Effector CD8-positive, alpha-beta T cell (primary cell): ENCODE measurements around the gene ANKRD28.
"Not testable (repeated sequence)": the region's sequence is repeated elsewhere in the genome, so short reads cannot be mapped to it uniquely, and the experiment has no call there.

Experiments
- DNase-seq: peaks from one replicate; lab custom pipeline; 2025; lab: John Stamatoyannopoulos, UW

ANKRD28 gene

DNA sequence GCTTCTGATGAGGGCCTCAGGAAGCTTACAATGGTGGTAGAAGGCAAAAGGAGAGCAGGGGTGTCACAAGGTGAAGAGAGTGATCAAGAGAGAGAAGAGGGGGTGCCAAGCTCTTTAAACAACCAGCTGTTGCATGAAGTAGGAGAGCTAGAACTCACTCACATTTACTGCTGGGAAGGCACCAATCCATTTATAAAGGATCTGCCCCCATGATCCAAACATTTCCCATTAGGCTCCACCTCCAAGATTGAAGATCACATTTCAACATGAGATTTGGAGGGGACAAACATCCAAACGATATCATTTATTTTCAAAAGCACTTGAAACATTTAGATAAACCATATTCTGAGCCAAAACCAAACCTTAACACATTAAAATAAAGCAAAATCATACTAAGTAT is 26.3 kb downstream of the ANKRD28 start:
- no peak for DNase-seq

DNA sequence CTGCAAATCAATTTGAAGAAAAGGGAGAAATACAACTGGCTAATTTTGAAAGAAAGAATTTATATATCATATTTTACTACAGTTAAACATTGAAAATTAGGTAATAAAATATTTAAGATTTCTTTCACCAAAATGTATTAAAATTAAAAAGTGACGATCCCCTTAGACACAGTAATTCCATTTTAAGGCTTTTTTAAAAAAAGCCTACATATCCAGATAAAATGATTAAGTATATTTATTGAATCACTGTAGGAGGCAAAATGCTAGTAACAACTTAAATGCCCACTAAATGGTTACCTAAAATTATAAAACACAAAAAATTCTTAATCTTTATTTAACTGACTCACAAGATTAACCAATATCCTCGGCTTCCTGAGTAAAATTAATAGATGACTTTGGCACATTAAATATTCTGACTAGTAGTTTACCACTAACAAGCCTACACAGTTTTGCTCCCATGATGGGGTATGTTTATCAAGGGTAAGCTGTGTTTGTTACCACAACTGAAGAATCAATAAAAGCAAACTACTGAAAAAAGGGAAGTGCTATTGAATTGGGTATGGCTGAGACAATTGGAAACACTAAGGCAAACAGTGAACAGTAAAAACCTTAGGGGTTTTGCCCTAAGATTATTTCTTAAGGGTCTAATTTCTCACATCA is 28.4 kb downstream of the ANKRD28 start:
- DNase-seq, result no peak

- DNase-seq, result no peak
Measured at GRCh38 chr3:15768421-15769255, 29.1 kb downstream of the ANKRD28 start.

DNA sequence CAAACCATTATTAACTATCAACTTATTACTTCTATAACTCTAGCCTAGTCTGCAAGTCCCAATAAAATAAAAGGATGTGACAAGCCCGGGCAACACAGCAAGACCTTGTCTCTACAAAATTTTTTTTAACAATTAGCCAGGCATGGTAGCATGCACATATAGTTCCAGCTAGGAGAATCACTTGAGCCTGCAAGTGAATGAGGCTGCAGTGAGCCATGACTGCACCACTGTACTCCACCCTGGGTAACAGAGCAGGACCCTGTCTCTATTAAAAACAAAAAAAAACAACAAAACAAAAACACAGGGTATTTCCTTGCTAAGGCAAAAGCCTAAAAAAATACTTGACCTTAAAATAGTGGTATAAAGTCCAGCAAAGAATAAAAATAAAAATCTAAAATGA is 31.4 kb downstream of the ANKRD28 start:
- DNase-seq, result no peak

- no peak for DNase-seq
Measured at GRCh38 chr3:15758295-15758694, 39.5 kb downstream of the ANKRD28 start.

DNA sequence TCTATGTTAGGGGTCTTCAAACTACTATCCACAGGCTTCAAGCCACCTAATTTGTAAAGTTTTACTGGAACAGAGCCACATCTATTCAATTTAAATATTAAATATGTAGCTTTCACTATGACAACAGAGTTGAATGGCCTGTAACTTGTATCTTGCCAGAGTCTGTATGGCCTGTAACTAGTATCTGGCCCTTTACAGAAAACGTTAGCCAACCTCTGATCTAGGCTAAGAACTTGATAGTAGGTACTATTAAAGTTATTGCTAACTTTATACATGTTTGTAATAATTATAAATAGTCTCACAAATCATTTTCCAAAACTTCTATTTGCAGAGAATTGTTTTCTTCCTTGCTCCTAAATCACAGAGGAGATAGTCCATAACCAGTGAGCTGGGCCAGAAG is 40.0 kb downstream of the ANKRD28 start:
- DNase-seq, result no peak

- no peak for DNase-seq
Measured at GRCh38 chr3:15756505-15756904, 41.3 kb downstream of the ANKRD28 start.

DNA sequence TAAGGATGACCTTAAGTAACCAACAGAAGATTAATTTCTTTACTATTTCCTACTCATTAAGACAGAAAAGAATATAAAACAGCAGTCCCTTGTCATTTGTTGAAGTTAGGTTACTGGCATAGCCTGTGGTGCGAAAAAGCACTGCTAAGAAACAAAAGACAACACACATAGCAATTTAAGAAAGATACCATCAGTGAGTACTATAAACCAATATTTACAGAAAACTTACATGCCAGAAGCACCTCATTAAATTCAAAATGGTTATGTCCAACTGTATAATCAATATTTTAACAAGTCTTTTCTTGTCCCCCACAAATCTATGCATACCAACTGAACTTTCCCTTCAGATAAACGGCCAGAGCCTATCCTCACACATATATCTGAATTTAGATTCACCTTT is 42.0 kb downstream of the ANKRD28 start:
- no peak for DNase-seq

DNA sequence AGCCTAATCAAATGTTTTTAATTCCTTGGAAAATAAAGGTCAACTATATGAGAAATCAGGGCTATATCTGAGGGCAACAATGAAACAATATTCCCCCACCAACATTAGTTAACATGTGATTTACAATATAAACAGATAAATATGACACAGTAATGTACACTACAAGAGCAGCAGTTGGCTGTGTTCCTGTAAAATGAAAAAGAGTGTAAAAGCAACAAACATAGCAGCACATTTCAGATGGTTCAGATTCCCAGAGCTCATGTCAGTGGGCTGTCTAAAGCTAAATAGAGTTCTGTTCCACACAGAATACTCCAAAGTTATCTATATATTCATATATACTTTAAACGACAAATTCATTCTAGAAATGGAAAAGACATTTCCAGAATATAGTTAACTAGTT is 42.6 kb downstream of the ANKRD28 start:
- DNase-seq, result no peak

GRCh38 chr3:15754047-15754446 is 43.7 kb downstream of the ANKRD28 start:
- no peak for DNase-seq

- DNase-seq, result no peak
Measured at GRCh38 chr3:15753056-15753710, 44.6 kb downstream of the ANKRD28 start.

- no peak for DNase-seq
Measured at GRCh38 chr3:15750879-15751278, 46.9 kb downstream of the ANKRD28 start.

- no peak for DNase-seq
Measured at GRCh38 chr3:15750143-15750542, 47.6 kb downstream of the ANKRD28 start.

- not testable (repeated sequence) for DNase-seq
Measured at GRCh38 chr3:15745896-15746295, 51.9 kb downstream of the ANKRD28 start.

DNA sequence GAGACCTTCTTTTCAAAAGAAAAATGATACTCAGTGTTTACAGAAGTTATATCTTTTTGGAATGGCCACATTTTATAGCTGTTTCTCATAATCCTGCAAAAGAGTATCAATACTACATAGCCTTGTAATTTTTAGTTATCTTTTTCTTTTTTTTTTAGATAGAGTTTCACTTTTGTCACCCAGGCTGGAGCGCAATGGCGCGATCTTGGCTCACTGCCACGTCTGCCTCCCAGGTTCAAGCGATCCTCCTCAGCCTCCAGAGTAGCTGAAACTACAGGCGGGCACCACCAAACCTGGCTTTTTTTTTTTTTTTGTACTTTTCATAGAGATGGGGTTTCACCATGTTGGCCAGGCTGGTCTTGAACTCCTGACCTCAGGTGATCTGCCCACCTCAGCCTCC is 53.6 kb downstream of the ANKRD28 start:
- no peak for DNase-seq

DNA sequence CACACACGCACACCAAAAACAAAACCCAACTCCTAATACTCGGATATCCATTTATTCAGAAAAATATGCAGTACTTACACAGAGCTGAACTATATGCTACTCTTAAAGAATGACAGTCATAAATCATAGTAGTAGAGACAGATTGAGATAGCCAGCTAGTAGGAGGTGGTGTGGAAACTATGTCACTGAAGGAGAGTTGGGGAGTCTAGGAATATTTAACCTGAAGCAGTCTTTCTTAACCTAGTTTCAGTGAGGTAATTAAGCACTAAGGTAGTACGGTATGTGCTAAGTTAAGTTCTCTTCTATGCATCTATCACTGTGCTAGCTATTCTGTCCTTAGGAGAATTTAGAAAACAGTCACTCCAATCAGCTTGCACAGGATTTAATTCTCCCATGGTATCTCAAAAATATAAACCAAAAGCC is 54.2 kb downstream of the ANKRD28 start:
- DNase-seq, result no peak

DNA sequence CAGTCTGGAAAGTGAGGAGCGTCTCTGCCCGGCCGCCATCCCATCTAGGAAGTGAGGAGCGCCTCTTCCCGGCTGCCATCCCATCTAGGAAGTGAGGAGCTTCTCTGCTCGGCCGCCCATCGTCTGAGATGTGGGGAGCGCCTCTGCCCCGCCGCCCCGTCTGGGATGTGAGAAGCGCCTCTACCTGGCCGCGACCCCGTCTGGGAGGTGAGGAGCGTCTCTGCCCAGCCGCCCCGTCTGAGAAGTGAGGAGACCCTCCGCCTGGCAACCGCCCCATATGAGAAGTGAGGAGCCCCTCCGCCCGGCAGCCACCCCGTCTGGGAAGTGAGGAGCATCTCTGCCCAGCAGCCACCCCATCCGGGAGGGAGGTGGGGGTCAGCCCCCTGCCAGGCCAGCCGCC is 55.5 kb downstream of the ANKRD28 start:
- not testable (repeated sequence) for DNase-seq

DNA sequence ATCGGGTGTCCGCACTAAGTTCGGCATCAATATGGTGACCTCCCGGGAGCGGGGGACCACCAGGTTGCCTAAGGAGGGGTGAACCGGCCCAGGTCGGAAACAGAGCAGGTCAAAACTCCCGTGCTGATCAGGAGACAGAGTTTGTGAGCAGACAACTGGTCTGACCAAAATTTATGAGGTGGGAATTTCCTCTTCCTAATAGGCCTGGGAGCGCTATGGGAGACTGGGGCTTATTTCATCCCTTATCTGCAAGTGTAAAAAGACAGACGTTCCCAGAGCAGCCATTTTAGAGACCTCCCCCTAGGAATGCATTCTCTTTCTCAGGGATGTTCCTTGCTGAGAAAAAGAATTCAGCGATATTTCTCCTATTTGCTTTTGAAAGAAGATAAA is 59.2 kb downstream of the ANKRD28 start:
- not testable (repeated sequence) for DNase-seq

GRCh38 chr3:15731024-15731423 is 66.8 kb downstream of the ANKRD28 start:
- no peak for DNase-seq

GRCh38 chr3:15728766-15729165 is 69.0 kb downstream of the ANKRD28 start:
- DNase-seq, result no peak

DNA sequence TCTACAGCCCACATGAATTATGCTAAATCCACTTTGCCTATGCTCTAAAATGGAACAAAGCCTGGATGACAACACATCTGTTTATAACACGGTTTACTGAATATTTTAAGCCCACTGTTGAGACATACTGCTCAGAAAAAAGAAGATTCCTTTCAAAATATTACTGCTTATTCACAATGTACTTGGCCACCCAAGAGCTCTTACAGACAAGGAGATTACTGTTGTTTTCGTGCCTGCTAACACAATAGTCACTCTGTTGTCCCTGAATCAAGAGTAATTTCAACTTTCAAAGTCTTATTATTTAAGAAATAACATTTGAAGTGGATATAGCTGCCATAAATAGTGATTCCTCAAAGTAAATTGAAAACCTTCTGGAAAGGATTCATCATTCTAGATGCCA is 70.9 kb downstream of the ANKRD28 start:
- no peak for DNase-seq

GRCh38 chr3:15726043-15726442 is 71.7 kb downstream of the ANKRD28 start:
- DNase-seq, result no peak

GRCh38 chr3:15724446-15724845 is 73.3 kb downstream of the ANKRD28 start:
- no peak for DNase-seq
